Activated naive CD4-positive, alpha-beta T cell treated with anti-CD3 and anti-CD28 coated beads, Interleukin-2, amount 50 U/mL, for 24 hours (primary cell): ENCODE data around the gene GABRB1.

Experiments used
- H3K27ac Mint-ChIP-seq: one replicate; pipeline ENCODE4 v1.8.0; 2021; ENCODE audit warnings: mild to moderate bottlenecking, mixed read lengths
- H3K27me3 Mint-ChIP-seq: one replicate; pipeline ENCODE4 v1.8.0; 2021; ENCODE audit warnings: mixed read lengths
- H3K36me3 Mint-ChIP-seq: one replicate; pipeline ENCODE4 v1.8.0; 2021; ENCODE audit warnings: mixed read lengths
- H3K4me1 Mint-ChIP-seq: one replicate; pipeline ENCODE4 v1.8.0; 2021; ENCODE audit warnings: mixed read lengths
- H3K4me3 Mint-ChIP-seq: one replicate; pipeline ENCODE4 v1.8.0; 2021; ENCODE audit warnings: mild to moderate bottlenecking, mixed read lengths
- H3K9me3 Mint-ChIP-seq: one replicate; pipeline ENCODE4 v1.8.0; 2021; ENCODE audit warnings: mixed read lengths

GABRB1 gene

GRCh38 chr4:47207555-47207954, 176.2 kb downstream of the GABRB1 start:
- no peaks in the 10 kb centered on the region for H3K27me3 Mint-ChIP-seq
- H3K9me3 Mint-ChIP-seq, result no peaks in the 10 kb centered on the region
- no peak overlapping the region for H3K4me3 Mint-ChIP-seq
- no peak overlapping the region for H3K27ac Mint-ChIP-seq
- no peaks in the 10 kb centered on the region for H3K4me1 Mint-ChIP-seq
- H3K36me3 Mint-ChIP-seq, result no peaks in the 10 kb centered on the region

- no peaks in the 10 kb centered on the region for H3K4me1 Mint-ChIP-seq
- H3K27me3 Mint-ChIP-seq, result no peaks in the 10 kb centered on the region
- H3K36me3 Mint-ChIP-seq, result no peaks in the 10 kb centered on the region
- H3K4me3 Mint-ChIP-seq, result no peak overlapping the region
- no peak overlapping the region for H3K27ac Mint-ChIP-seq
- no peaks in the 10 kb centered on the region for H3K9me3 Mint-ChIP-seq
Measured at GRCh38 chr4:47209833-47210232, 178.5 kb downstream of the GABRB1 start.

- H3K9me3 Mint-ChIP-seq, result no peaks in the 10 kb centered on the region
- H3K36me3 Mint-ChIP-seq, result no peaks in the 10 kb centered on the region
- H3K27ac Mint-ChIP-seq, result no peak overlapping the region
- no peaks in the 10 kb centered on the region for H3K27me3 Mint-ChIP-seq
- H3K4me3 Mint-ChIP-seq, result no peak overlapping the region
- H3K4me1 Mint-ChIP-seq, result no peaks in the 10 kb centered on the region
Measured at GRCh38 chr4:47210828-47211227, 179.5 kb downstream of the GABRB1 start.

GRCh38 chr4:47213106-47213505, 181.7 kb downstream of the GABRB1 start:
- Mint-ChIP-seq H3K4me1 (no peaks in the 10 kb centered on the region), H3K36me3 (no peaks in the 10 kb centered on the region), H3K27me3 (peaks cover 2% of the 10 kb centered on the region), H3K9me3 (no peaks in the 10 kb centered on the region), H3K27ac (no peak overlapping the region), H3K4me3 (no peak overlapping the region)

- Mint-ChIP-seq H3K27ac (no peak overlapping the region), H3K4me3 (no peak overlapping the region), H3K4me1 (no peaks in the 10 kb centered on the region), H3K9me3 (no peaks in the 10 kb centered on the region), H3K27me3 (peaks cover 2% of the 10 kb centered on the region), H3K36me3 (no peaks in the 10 kb centered on the region)
Measured at GRCh38 chr4:47213539-47213938, 182.2 kb downstream of the GABRB1 start.

GRCh38 chr4:47213971-47214370, 182.6 kb downstream of the GABRB1 start:
- H3K27ac Mint-ChIP-seq, result no peak overlapping the region
- no peak overlapping the region for H3K4me3 Mint-ChIP-seq
- H3K27me3 Mint-ChIP-seq, result peaks cover 2% of the 10 kb centered on the region
- no peaks in the 10 kb centered on the region for H3K9me3 Mint-ChIP-seq
- no peaks in the 10 kb centered on the region for H3K4me1 Mint-ChIP-seq
- no peaks in the 10 kb centered on the region for H3K36me3 Mint-ChIP-seq

- H3K36me3 Mint-ChIP-seq, result no peaks in the 10 kb centered on the region
- peaks cover 6% of the 10 kb centered on the region for H3K27me3 Mint-ChIP-seq
- H3K4me3 Mint-ChIP-seq, result no peak overlapping the region
- H3K27ac Mint-ChIP-seq, result no peak overlapping the region
- H3K9me3 Mint-ChIP-seq, result peaks cover 2% of the 10 kb centered on the region
- no peaks in the 10 kb centered on the region for H3K4me1 Mint-ChIP-seq
Measured at GRCh38 chr4:47215759-47216158, 184.4 kb downstream of the GABRB1 start.

GRCh38 chr4:47217291-47217690, 185.9 kb downstream of the GABRB1 start:
- no peak overlapping the region for H3K4me3 Mint-ChIP-seq
- H3K27me3 Mint-ChIP-seq, result peaks cover 6% of the 10 kb centered on the region
- no peaks in the 10 kb centered on the region for H3K4me1 Mint-ChIP-seq
- peaks cover 6% of the 10 kb centered on the region for H3K9me3 Mint-ChIP-seq
- H3K36me3 Mint-ChIP-seq, result no peaks in the 10 kb centered on the region
- H3K27ac Mint-ChIP-seq, result no peak overlapping the region

GRCh38 chr4:47217884-47218283, 186.5 kb downstream of the GABRB1 start:
- peaks cover 6% of the 10 kb centered on the region for H3K9me3 Mint-ChIP-seq
- peaks cover 6% of the 10 kb centered on the region for H3K27me3 Mint-ChIP-seq
- H3K36me3 Mint-ChIP-seq, result no peaks in the 10 kb centered on the region
- no peak overlapping the region for H3K4me3 Mint-ChIP-seq
- no peaks in the 10 kb centered on the region for H3K4me1 Mint-ChIP-seq
- H3K27ac Mint-ChIP-seq, result no peak overlapping the region

GRCh38 chr4:47218631-47219030, 187.3 kb downstream of the GABRB1 start:
- Mint-ChIP-seq H3K27me3 (peaks cover 6% of the 10 kb centered on the region), H3K9me3 (peaks cover 6% of the 10 kb centered on the region), H3K36me3 (no peaks in the 10 kb centered on the region), H3K4me1 (no peaks in the 10 kb centered on the region), H3K27ac (no peak overlapping the region), H3K4me3 (no peak overlapping the region)

- Mint-ChIP-seq H3K9me3 (peaks cover 6% of the 10 kb centered on the region), H3K4me1 (no peaks in the 10 kb centered on the region), H3K4me3 (no peak overlapping the region), H3K36me3 (no peaks in the 10 kb centered on the region), H3K27me3 (peaks cover 6% of the 10 kb centered on the region), H3K27ac (no peak overlapping the region)
Measured at GRCh38 chr4:47219586-47219985, 188.2 kb downstream of the GABRB1 start.

- H3K36me3 Mint-ChIP-seq, result no peaks in the 10 kb centered on the region
- no peak overlapping the region for H3K4me3 Mint-ChIP-seq
- H3K27ac Mint-ChIP-seq, result no peak overlapping the region
Measured at GRCh38 chr4:47221721-47222120, 190.4 kb downstream of the GABRB1 start.

GRCh38 chr4:47222276-47222675, 190.9 kb downstream of the GABRB1 start:
- Mint-ChIP-seq H3K4me3 (no peak overlapping the region), H3K9me3 (peaks cover 6% of the 10 kb centered on the region), H3K27ac (no peak overlapping the region), H3K4me1 (no peaks in the 10 kb centered on the region), H3K27me3 (peaks cover 6% of the 10 kb centered on the region), H3K36me3 (no peaks in the 10 kb centered on the region)

More at GRCh38 chr4:47221721-47222120, 190.4 kb downstream of the GABRB1 start:
- Mint-ChIP-seq H3K4me1 (no peaks in the 10 kb centered on the region), H3K27me3 (peaks cover 6% of the 10 kb centered on the region), H3K9me3 (peaks cover 6% of the 10 kb centered on the region)

- Mint-ChIP-seq H3K4me1 (no peaks in the 10 kb centered on the region), H3K4me3 (no peak overlapping the region), H3K9me3 (peaks cover 6% of the 10 kb centered on the region), H3K27ac (no peak overlapping the region), H3K27me3 (peaks cover 4% of the 10 kb centered on the region), H3K36me3 (no peaks in the 10 kb centered on the region)
Measured at GRCh38 chr4:47224361-47224760, 193.0 kb downstream of the GABRB1 start.

- H3K36me3 Mint-ChIP-seq, result no peaks in the 10 kb centered on the region
- H3K4me3 Mint-ChIP-seq, result no peak overlapping the region
- H3K27me3 Mint-ChIP-seq, result peaks cover 3% of the 10 kb centered on the region
- no peaks in the 10 kb centered on the region for H3K4me1 Mint-ChIP-seq
- no peaks in the 10 kb centered on the region for H3K9me3 Mint-ChIP-seq
- H3K27ac Mint-ChIP-seq, result no peak overlapping the region
Measured at GRCh38 chr4:47235721-47236120, 204.4 kb downstream of the GABRB1 start.

- Mint-ChIP-seq H3K27ac (no peak overlapping the region), H3K27me3 (peaks cover 3% of the 10 kb centered on the region), H3K4me1 (no peaks in the 10 kb centered on the region), H3K9me3 (no peaks in the 10 kb centered on the region), H3K4me3 (no peak overlapping the region), H3K36me3 (no peaks in the 10 kb centered on the region)
Measured at GRCh38 chr4:47238667-47239066, 207.3 kb downstream of the GABRB1 start.

GRCh38 chr4:47239649-47240048, 208.3 kb downstream of the GABRB1 start:
- Mint-ChIP-seq H3K36me3 (no peaks in the 10 kb centered on the region), H3K27me3 (peaks cover under 1% of the 10 kb centered on the region), H3K4me1 (no peaks in the 10 kb centered on the region), H3K4me3 (no peak overlapping the region), H3K9me3 (no peaks in the 10 kb centered on the region), H3K27ac (no peak overlapping the region)
